Measurements from ENCODE around the gene WSB2. TPM values are rescaled to one million over a fixed set of nuclear protein-coding genes. Genes with fewer than 3 reads are reported as not detected.

The WSB2 gene
- polyA plus RNA-seq, 1 donor from 2014 or later = 155 TPM

- no peak overlapping the region for H3K27ac ChIP-seq (ENCODE audit: low read length)
- H3K9me3 ChIP-seq (ENCODE audit: low read length) = no peaks in the 10 kb centered on the region
- no peak overlapping the region for H3K4me3 ChIP-seq (ENCODE audit: low read length)
- no peak overlapping the region for H3K9ac ChIP-seq (ENCODE audit: low read length)
- H3K27me3 ChIP-seq (ENCODE audit: insufficient read depth, low read depth, low read length) = peaks cover 11% of the 10 kb centered on the region
- H2AFZ ChIP-seq (ENCODE audit: low read depth, low read length) = no peak overlapping the region
- H4K20me1 ChIP-seq (ENCODE audit: insufficient read depth) = no peaks in the 10 kb centered on the region
- H3K79me2 ChIP-seq (replicated peaks; ENCODE audit: insufficient read depth, low read length) = no peaks in the 10 kb centered on the region
- no peaks in the 10 kb centered on the region for H3K9me2 ChIP-seq (ENCODE audit: insufficient read depth, low read length)
- no peaks in the 10 kb centered on the region for H3K36me3 ChIP-seq (ENCODE audit: insufficient read depth, low read length)
- no peak overlapping the region for H3K4me2 ChIP-seq (ENCODE audit: low read length)
- no peaks in the 10 kb centered on the region for H3F3A ChIP-seq (ENCODE audit: insufficient read depth, low read length, poor library complexity, severe bottlenecking)
- TF ChIP-seq, protein P1, sequence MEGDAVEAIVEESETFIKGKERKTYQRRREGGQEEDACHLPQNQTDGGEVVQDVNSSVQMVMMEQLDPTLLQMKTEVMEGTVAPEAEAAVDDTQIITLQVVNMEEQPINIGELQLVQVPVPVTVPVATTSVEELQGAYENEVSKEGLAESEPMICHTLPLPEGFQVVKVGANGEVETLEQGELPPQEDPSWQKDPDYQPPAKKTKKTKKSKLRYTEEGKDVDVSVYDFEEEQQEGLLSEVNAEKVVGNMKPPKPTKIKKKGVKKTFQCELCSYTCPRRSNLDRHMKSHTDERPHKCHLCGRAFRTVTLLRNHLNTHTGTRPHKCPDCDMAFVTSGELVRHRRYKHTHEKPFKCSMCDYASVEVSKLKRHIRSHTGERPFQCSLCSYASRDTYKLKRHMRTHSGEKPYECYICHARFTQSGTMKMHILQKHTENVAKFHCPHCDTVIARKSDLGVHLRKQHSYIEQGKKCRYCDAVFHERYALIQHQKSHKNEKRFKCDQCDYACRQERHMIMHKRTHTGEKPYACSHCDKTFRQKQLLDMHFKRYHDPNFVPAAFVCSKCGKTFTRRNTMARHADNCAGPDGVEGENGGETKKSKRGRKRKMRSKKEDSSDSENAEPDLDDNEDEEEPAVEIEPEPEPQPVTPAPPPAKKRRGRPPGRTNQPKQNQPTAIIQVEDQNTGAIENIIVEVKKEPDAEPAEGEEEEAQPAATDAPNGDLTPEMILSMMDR (IDR thresholded peaks at IDR 0.05; ENCODE audit: poor library complexity, severe bottlenecking) = no peak
- TF ChIP-seq MXI1 (conservative IDR thresholded peaks at IDR 0.05; ENCODE audit: poor library complexity, severe bottlenecking) (no peak), TAF1 (IDR thresholded peaks at IDR 0.05; ENCODE audit: low read depth) (no peak), EP300 (conservative IDR thresholded peaks at IDR 0.05; ENCODE audit: poor library complexity, severe bottlenecking) (no peak), REST (IDR thresholded peaks at IDR 0.05; ENCODE audit: borderline replicate concordance) (no peak), SMC3 (conservative IDR thresholded peaks at IDR 0.05; ENCODE audit: poor library complexity) (no peak), RAD21 (conservative IDR thresholded peaks at IDR 0.05) (no peak), EZH2 (IDR thresholded peaks at IDR 0.05; ENCODE audit: borderline replicate concordance, insufficient read depth, low read length, poor library complexity, severe bottlenecking) (no peak), POLR2AphosphoS5 (IDR thresholded peaks at IDR 0.05) (no peak)
Measured at GRCh38 chr12:118107694-118108093, 46.7 kb upstream of the WSB2 start.

DNA sequence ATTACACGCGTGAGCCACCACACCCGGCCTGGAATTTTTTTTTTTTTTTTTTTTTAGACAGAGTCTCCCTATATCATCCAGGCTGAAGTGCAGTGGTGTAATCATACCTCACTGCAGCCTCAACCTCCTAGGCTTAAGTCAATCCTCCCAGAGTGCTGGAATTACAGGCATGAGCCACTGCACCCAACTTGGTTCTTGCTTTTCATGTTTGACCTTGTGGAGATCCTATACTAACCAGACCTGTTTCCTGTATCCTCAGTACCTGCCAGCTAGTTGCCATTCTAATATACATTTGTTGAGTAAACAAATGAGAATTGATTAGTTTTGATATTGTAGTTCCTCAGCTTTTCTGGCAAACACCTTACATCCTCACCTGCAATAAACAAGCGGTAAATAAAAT, 46.0 kb upstream of the WSB2 start:
- TF ChIP-seq, protein P1 (IDR thresholded peaks at IDR 0.05; ENCODE audit: poor library complexity, severe bottlenecking) = no peak
- no peak for TF ChIP-seq MXI1 (conservative IDR thresholded peaks at IDR 0.05; ENCODE audit: poor library complexity, severe bottlenecking)
- TF ChIP-seq TAF1 (IDR thresholded peaks at IDR 0.05; ENCODE audit: low read depth) = no peak
- no peak for TF ChIP-seq EZH2 (IDR thresholded peaks at IDR 0.05; ENCODE audit: borderline replicate concordance, insufficient read depth, low read length, poor library complexity, severe bottlenecking)
- TF ChIP-seq EP300 (conservative IDR thresholded peaks at IDR 0.05; ENCODE audit: poor library complexity, severe bottlenecking) = no peak
- no peak for TF ChIP-seq REST (IDR thresholded peaks at IDR 0.05; ENCODE audit: borderline replicate concordance)
- no peak for TF ChIP-seq POLR2AphosphoS5 (IDR thresholded peaks at IDR 0.05)
- TF ChIP-seq RAD21 (conservative IDR thresholded peaks at IDR 0.05) = no peak
- TF ChIP-seq SMC3 (conservative IDR thresholded peaks at IDR 0.05; ENCODE audit: poor library complexity) = no peak
- Histone ChIP-seq H2AFZ (ENCODE audit: low read depth, low read length) (no peak overlapping the region), H3K36me3 (ENCODE audit: insufficient read depth, low read length) (no peaks in the 10 kb centered on the region), H3K27ac (ENCODE audit: low read length) (no peak overlapping the region), H3K79me2 (replicated peaks; ENCODE audit: insufficient read depth, low read length) (no peaks in the 10 kb centered on the region), H3K4me3 (ENCODE audit: low read length) (no peak overlapping the region), H3K9me3 (ENCODE audit: low read length) (no peaks in the 10 kb centered on the region), H4K20me1 (ENCODE audit: insufficient read depth) (no peaks in the 10 kb centered on the region), H3K27me3 (ENCODE audit: insufficient read depth, low read depth, low read length) (peaks cover 18% of the 10 kb centered on the region), H3K9ac (ENCODE audit: low read length) (no peak overlapping the region), H3K4me2 (ENCODE audit: low read length) (no peak overlapping the region), H3K9me2 (ENCODE audit: insufficient read depth, low read length) (no peaks in the 10 kb centered on the region), H3F3A (ENCODE audit: insufficient read depth, low read length, poor library complexity, severe bottlenecking) (no peaks in the 10 kb centered on the region)
